ENCODE data around the gene KMT5C.

Gene KMT5C

DNA sequence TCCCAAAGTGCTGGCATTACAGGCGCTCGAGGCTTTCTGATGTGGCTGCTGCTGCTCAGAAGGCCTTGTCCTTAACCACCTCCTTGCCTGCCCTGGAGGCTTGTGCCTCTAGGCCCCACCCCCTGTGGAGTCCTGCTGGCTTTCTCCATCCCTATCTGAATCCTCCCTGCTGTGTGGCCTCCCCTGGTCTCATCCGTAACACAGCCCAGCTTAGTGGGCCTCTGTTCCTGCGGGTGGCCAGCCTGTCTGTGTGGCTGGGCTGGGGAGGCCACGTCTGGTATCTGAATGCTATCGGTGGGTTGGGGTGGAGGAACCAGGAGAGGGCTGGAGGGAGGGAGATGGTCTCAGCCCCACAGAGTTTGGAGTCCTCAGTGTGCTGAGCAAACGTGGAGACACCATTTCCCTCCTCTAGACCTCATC, 50.8 kb downstream of the KMT5C start:
- Histone ChIP-seq H3K27ac (ENCODE audit: low read length, poor library complexity, severe bottlenecking) (peak overlapping the region; percentile 38), H4K91ac (ENCODE audit: low read length) (no peak overlapping the region), H3K4me2 (ENCODE audit: low read length, poor library complexity, severe bottlenecking) (no peak overlapping the region), H2AK5ac (ENCODE audit: low read length, severe bottlenecking) (no peak overlapping the region), H3K18ac (ENCODE audit: low read depth in 1 of 2, low read length in 2 of 2) (peak overlapping the region in 1 of 2 experiments; percentile 23), H3K79me1 (replicated peaks; ENCODE audit: low read length, poor library complexity, severe bottlenecking) (peaks cover 5% of the 10 kb centered on the region), H2BK5ac (ENCODE audit: low read depth, low read length, poor library complexity, severe bottlenecking) (no peak overlapping the region), H3K4me3 (ENCODE audit: insufficient read depth in 1 of 2, low read depth in 1 of 2, low read length in 2 of 2) (no peak overlapping the region), H3K27me3 (ENCODE audit: control insufficient read depth in 1 of 2, insufficient read depth in 1 of 2, low read length in 2 of 2) (no peaks in the 10 kb centered on the region), H3K9me3 (ENCODE audit: control insufficient read depth, low read length) (no peaks in the 10 kb centered on the region), H3K4ac (ENCODE audit: low read depth in 1 of 2, low read length in 2 of 2) (no peak overlapping the region), H3K36me3 (ENCODE audit: control insufficient read depth in 1 of 2, insufficient read depth in 2 of 2, low read depth in 1 of 2, low read length in 2 of 2) (peaks cover 46 to 56% of the 10 kb centered on the region in 2 experiments), H4K8ac (ENCODE audit: low read length) (no peak overlapping the region), H2BK12ac (ENCODE audit: low read length in 2 of 2) (peak overlapping the region in 1 of 2 experiments; percentile 34), H3K23ac (ENCODE audit: low read length in 2 of 2) (peak overlapping the region in 1 of 2 experiments; percentile 23), H3K4me1 (ENCODE audit: control insufficient read depth, insufficient read depth, low read depth, low read length) (peaks cover 53% of the 10 kb centered on the region), H2BK15ac (ENCODE audit: low read depth, poor library complexity, severe bottlenecking) (no peak overlapping the region), H2BK120ac (ENCODE audit: low read depth, low read length) (no peak overlapping the region), H3K9ac (ENCODE audit: low read length) (peak overlapping the region; percentile 24), H2AFZ (ENCODE audit: low read depth, low read length) (no peak overlapping the region), H3K14ac (ENCODE audit: low read length in 2 of 2) (no peak overlapping the region)
- WGBS: 70% methylated on average over 4 of the region's 7 CpGs
- DNase-seq: no peak

DNA sequence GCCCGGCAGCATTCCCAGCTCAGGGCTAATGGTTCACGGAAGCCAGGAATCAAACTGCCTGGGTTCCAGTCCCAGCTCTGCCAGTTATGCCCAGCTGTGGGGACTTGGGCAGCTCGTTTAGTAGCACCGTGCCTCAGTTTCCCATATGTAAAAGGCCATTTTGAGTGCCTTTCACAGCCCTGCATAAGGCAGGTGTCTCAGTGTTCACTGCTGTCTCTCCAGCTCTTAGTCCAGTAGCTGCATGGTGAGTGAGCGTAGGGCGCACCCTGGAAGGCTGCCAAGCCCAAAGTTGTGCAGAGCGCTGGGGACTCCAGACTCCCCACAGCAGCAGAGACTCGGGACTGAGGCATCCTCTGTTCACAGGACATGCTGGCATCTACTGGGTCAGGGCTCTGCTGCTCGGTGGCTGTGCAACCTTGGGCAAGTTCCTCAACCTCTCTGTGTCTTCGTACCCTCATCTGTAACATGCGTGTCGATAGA, 51.6 kb downstream of the KMT5C start:
- H3K27me3 ChIP-seq (ENCODE audit: control insufficient read depth in 1 of 2, insufficient read depth in 1 of 2, low read length in 2 of 2): no peaks in the 10 kb centered on the region
- DNase-seq: no peak
- no peak overlapping the region for H3K23ac ChIP-seq (ENCODE audit: low read length in 2 of 2)
- H2BK12ac ChIP-seq (ENCODE audit: low read length in 2 of 2): no peak overlapping the region
- no peak overlapping the region for H3K4me2 ChIP-seq (ENCODE audit: low read length, poor library complexity, severe bottlenecking)
- peaks cover 46 to 56% of the 10 kb centered on the region in 2 experiments for H3K36me3 ChIP-seq (ENCODE audit: control insufficient read depth in 1 of 2, insufficient read depth in 2 of 2, low read depth in 1 of 2, low read length in 2 of 2)
- H2BK15ac ChIP-seq (ENCODE audit: low read depth, poor library complexity, severe bottlenecking): no peak overlapping the region
- H2AFZ ChIP-seq (ENCODE audit: low read depth, low read length): no peak overlapping the region
- H2BK120ac ChIP-seq (ENCODE audit: low read depth, low read length): no peak overlapping the region
- H3K9me3 ChIP-seq (ENCODE audit: control insufficient read depth, low read length): no peaks in the 10 kb centered on the region
- H4K91ac ChIP-seq (ENCODE audit: low read length): no peak overlapping the region
- H3K27ac ChIP-seq (ENCODE audit: low read length, poor library complexity, severe bottlenecking): no peak overlapping the region
- H3K4ac ChIP-seq (ENCODE audit: low read depth in 1 of 2, low read length in 2 of 2): no peak overlapping the region
- peaks cover 5% of the 10 kb centered on the region for H3K79me1 ChIP-seq (replicated peaks; ENCODE audit: low read length, poor library complexity, severe bottlenecking)
- no peak overlapping the region for H3K14ac ChIP-seq (ENCODE audit: low read length in 2 of 2)
- H2AK5ac ChIP-seq (ENCODE audit: low read length, severe bottlenecking): no peak overlapping the region
- H4K8ac ChIP-seq (ENCODE audit: low read length): peak overlapping the region; percentile 5
- no peak overlapping the region for H2BK5ac ChIP-seq (ENCODE audit: low read depth, low read length, poor library complexity, severe bottlenecking)
- no peak overlapping the region for H3K4me3 ChIP-seq (ENCODE audit: insufficient read depth in 1 of 2, low read depth in 1 of 2, low read length in 2 of 2)
- WGBS: 92% methylated on average over 11 of the region's 12 CpGs
- peak overlapping the region; percentile 24 for H3K9ac ChIP-seq (ENCODE audit: low read length)
- peaks cover 53% of the 10 kb centered on the region for H3K4me1 ChIP-seq (ENCODE audit: control insufficient read depth, insufficient read depth, low read depth, low read length)
- H3K18ac ChIP-seq (ENCODE audit: low read depth in 1 of 2, low read length in 2 of 2): no peak overlapping the region

DNA sequence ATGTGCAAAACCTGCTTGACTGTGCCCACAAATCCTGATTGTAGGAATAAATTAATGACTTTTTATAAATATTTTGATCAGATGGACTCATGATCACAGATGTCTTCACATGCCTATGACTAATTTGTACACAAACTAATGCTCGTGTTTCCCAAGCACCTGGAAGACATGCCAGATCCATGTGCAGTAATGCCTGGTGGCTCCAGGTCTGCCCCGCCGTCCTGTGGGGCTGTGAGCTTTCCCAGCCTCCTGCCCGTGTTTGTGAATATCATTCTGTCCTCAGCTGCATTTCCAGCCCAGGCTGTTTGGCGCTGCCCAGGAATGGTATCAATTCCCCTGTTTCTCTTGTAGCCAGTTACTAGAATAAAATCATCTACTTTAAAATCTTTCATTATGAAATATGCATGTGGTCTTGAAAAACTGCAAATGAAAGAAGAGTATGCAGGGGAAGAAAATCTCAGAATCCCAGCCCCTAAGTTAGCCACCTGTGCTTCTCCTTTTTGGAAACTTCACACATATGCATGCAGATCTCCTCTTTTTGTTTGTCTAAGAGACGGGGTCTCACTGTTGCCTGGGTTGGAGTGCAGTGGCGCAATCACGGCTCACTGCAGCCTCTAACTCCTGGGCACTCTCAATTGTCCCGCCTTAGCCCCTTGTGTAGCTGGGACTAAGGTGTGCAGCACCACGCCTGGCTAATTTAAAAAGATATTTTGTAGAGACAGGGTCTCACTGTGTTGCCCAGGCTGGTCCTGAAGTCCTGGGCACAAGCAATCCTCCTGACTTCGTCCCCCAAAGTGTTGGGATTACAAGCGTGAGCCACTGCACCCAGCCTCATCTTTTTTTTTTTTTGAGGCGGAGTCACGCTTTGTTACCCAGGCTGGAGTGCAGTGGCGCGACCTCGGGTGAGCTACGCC, 52.3 kb downstream of the KMT5C start:
- H3K36me3 ChIP-seq (ENCODE audit: control insufficient read depth in 1 of 2, insufficient read depth in 2 of 2, low read depth in 1 of 2, low read length in 2 of 2): peaks cover 43 to 54% of the 10 kb centered on the region in 2 experiments
- no peaks in the 10 kb centered on the region for H3K27me3 ChIP-seq (ENCODE audit: control insufficient read depth in 1 of 2, insufficient read depth in 1 of 2, low read length in 2 of 2)
- H2AK5ac ChIP-seq (ENCODE audit: low read length, severe bottlenecking): no peak overlapping the region
- no peak overlapping the region for H3K9ac ChIP-seq (ENCODE audit: low read length)
- no peak overlapping the region for H3K4me2 ChIP-seq (ENCODE audit: low read length, poor library complexity, severe bottlenecking)
- no peak overlapping the region for H3K18ac ChIP-seq (ENCODE audit: low read depth in 1 of 2, low read length in 2 of 2)
- DNase-seq: peak; percentile 42
- H4K8ac ChIP-seq (ENCODE audit: low read length): no peak overlapping the region
- no peak overlapping the region for H3K4ac ChIP-seq (ENCODE audit: low read depth in 1 of 2, low read length in 2 of 2)
- no peak overlapping the region for H3K14ac ChIP-seq (ENCODE audit: low read length in 2 of 2)
- 74% methylated on average over 15 of the region's 18 CpGs for WGBS
- H3K4me3 ChIP-seq (ENCODE audit: insufficient read depth in 1 of 2, low read depth in 1 of 2, low read length in 2 of 2): no peak overlapping the region
- no peaks in the 10 kb centered on the region for H3K9me3 ChIP-seq (ENCODE audit: control insufficient read depth, low read length)
- H4K91ac ChIP-seq (ENCODE audit: low read length): no peak overlapping the region
- no peak overlapping the region for H2BK120ac ChIP-seq (ENCODE audit: low read depth, low read length)
- no peak overlapping the region for H2BK5ac ChIP-seq (ENCODE audit: low read depth, low read length, poor library complexity, severe bottlenecking)
- no peak overlapping the region for H2BK15ac ChIP-seq (ENCODE audit: low read depth, poor library complexity, severe bottlenecking)
- H3K27ac ChIP-seq (ENCODE audit: low read length, poor library complexity, severe bottlenecking): no peak overlapping the region
- H2BK12ac ChIP-seq (ENCODE audit: low read length in 2 of 2): no peak overlapping the region
- H2AFZ ChIP-seq (ENCODE audit: low read depth, low read length): no peak overlapping the region
- H3K79me1 ChIP-seq (replicated peaks; ENCODE audit: low read length, poor library complexity, severe bottlenecking): peaks cover 5% of the 10 kb centered on the region
- H3K4me1 ChIP-seq (ENCODE audit: control insufficient read depth, insufficient read depth, low read depth, low read length): peaks cover 51% of the 10 kb centered on the region
- no peak overlapping the region for H3K23ac ChIP-seq (ENCODE audit: low read length in 2 of 2)

Data from mesenchymal stem cell (in vitro differentiated cells and primary cell).